Motor neuron (in vitro differentiated cells): ENCODE measurements around the gene BUD13. TPM values are rescaled to one million over a fixed set of nuclear protein-coding genes. Genes with fewer than 3 reads are reported as not detected.

ENCODE experiments used
- ATAC-seq, 8 experiments: fragments of 200-7000 bp; cut with Tn5 transposase; replicated peaks in 6 of 8; 2 replicates each; pipeline ENCODE4 v1.8.0; 2021; ENCODE audit warnings: mild to moderate bottlenecking in 8 of 8, moderate library complexity in 8 of 8
- H3K27ac ChIP-seq, 2 donors: fragments of 250-450 bp; sonication (Bioruptor Pico); 2 replicates each; pipeline ENCODE4 v1.9.0; 2021; ENCODE audit warnings: antibody characterized with exemption in 2 of 2, mild to moderate bottlenecking in 2 of 2, moderate library complexity in 1 of 2
- H3K4me1 ChIP-seq, 2 donors: fragments of 250-450 bp; sonication (Bioruptor Pico); replicated peaks in 1 of 2; 2 replicates each; pipeline ENCODE4 v1.6.1; 2021; ENCODE audit warnings: antibody characterized with exemption in 2 of 2, mild to moderate bottlenecking in 2 of 2, moderate library complexity in 1 of 2
- H3K4me3 ChIP-seq, 5 donors: fragments of 250-450 bp; sonication (Bioruptor Pico); 2 replicates each; pipeline ENCODE4 v1.9.0; 2021; ENCODE audit warnings: antibody characterized with exemption in 5 of 5, mild to moderate bottlenecking in 5 of 5, moderate library complexity in 4 of 5
- WGBS, 10 experiments: fragments of 450-650 bp; shearing (Covaris generic); methylation state at CpG; one replicate each; pipeline ENCODE4 v1.0.0; 2022; 5-methylcytosine and 5-hydroxymethylcytosine counted together
- in situ Hi-C, 9 experiments: fragments of 400-800 bp; cut with MboI; loops; one replicate each; pipeline ENCODE4 v1.15.0; 2021; ENCODE audit warnings: low sequenced_read_pairs in 9 of 9, low pct_unique_long_range_greater_than_20kb in 2 of 9; ENCODE audit not compliant: unreplicated experiment in 9 of 9
- total RNA-seq, 8 experiments: library from RNA; unstranded; fragments of 300-600 nt; gene quantifications; 2 replicates each; pipeline versions ENCODE4 v1.2.3 to v1.2.4, GENCODE V29; 2022

Gene BUD13
- total RNA-seq, 8 experiments from 2014 or later, result 5.6 to 26.6 (median 16.6) TPM

- 17 to 92% (median 61%) methylated on average over 1 to 2 of the region's 2 CpGs; no CpG with 5 or more reads in 4 of the 10 experiments for WGBS, 10 experiments
- in situ Hi-C loops, result no loop called here
- Histone ChIP-seq H3K27ac (no peak overlapping the region), H3K4me3 (no peak overlapping the region), H3K4me1 (peaks cover 12 to 16% of the 10 kb centered on the region in 2 donors)
- no peak for ATAC-seq
These were observed 70.9 kb downstream of the BUD13 start for GRCh38 chr11:116701876-116702275.

GRCh38 chr11:116701297-116701801 lies 71.4 kb downstream of the BUD13 start:
- in situ Hi-C loops, result no loop called here
- ATAC-seq, result no peak
- H3K27ac ChIP-seq, result no peak overlapping the region
- 71 to 100% (median 96%) methylated on average over 1 to 3 of the region's 7 CpGs; no CpG with 5 or more reads in 7 of the 10 experiments for WGBS, 10 experiments
- peaks cover 12 to 19% of the 10 kb centered on the region in 2 donors for H3K4me1 ChIP-seq
- no peak overlapping the region for H3K4me3 ChIP-seq

GRCh38 chr11:116700586-116701220 lies 72.1 kb downstream of the BUD13 start:
- in situ Hi-C loops, result no loop called here
- no peak overlapping the region for H3K27ac ChIP-seq
- 20 to 100% (median 89%) methylated on average over 2 to 6 of the region's 6 CpGs; no CpG with 5 or more reads in 2 of the 10 experiments for WGBS, 10 experiments
- no peak for ATAC-seq
- no peak overlapping the region for H3K4me3 ChIP-seq
- H3K4me1 ChIP-seq, result peaks cover 12 to 23% of the 10 kb centered on the region in 2 donors

Other genes with a start within 250 kb of the BUD13 start
- 10 to 100 TPM; 22.4 to 43.5 (median 33.0) TPM for gene ZPR1, start 15.0 kb upstream of the BUD13 start, total RNA-seq
- gene APOA5, start 18.9 kb upstream of the BUD13 start, total RNA-seq, result under 1 TPM in 4 of 8 experiments, not detected in 4; 0.09 to 0.62 (median 0.19) TPM
- gene APOA4, start 50.3 kb upstream of the BUD13 start, total RNA-seq, result under 1 TPM in 3 of 8 experiments, not detected in 5; 0.14 to 0.28 (median 0.24) TPM
- not detected for gene APOC3, start 56.9 kb upstream of the BUD13 start, total RNA-seq
- gene APOA1, start 64.6 kb upstream of the BUD13 start, total RNA-seq, result 1 to 10 TPM in 1 of 8 experiments, under 1 TPM in 5, not detected in 2; 0.29 to 1.9 (median 0.42) TPM